Testis (tissue), 3 donors: ENCODE data around the gene COL4A4. TPM values are rescaled to one million over a fixed set of nuclear protein-coding genes. Genes with fewer than 3 reads are reported as not detected.

Experiments
- DNase-seq: peaks from one replicate; pipeline ENCODE4 v3.0.0-alpha.2; 2019
- H3K27ac ChIP-seq, 2 donors: fragments of 200-600 bp; sonication (generic); one replicate each; pipeline ENCODE4 v1.5.1; 2019
- H3K27me3 ChIP-seq: fragments of 200-600 bp; sonication (generic); one replicate; pipeline ENCODE4 v1.5.1; 2019
- H3K36me3 ChIP-seq: fragments of 200-600 bp; sonication (generic); one replicate; pipeline ENCODE4 v1.5.1; 2017; ENCODE audit warnings: low read depth; ENCODE audit errors: missing control alignments
- H3K4me1 ChIP-seq: fragments of 200-600 bp; sonication (generic); one replicate; pipeline ENCODE4 v1.5.1; 2019
- H3K4me3 ChIP-seq, 2 donors: fragments of 200-600 bp; sonication (generic); one replicate each; pipeline ENCODE4 v1.5.1; 2017 to 2019
- H3K9me3 ChIP-seq: fragments of 200-600 bp; sonication (generic); one replicate; pipeline ENCODE4 v1.5.1; 2017
- CTCF ChIP-seq, 3 experiments: fragments of 450-650 bp in 2 of 3; fragments of 200-600 bp in 1 of 3; sonication (generic) in 1 of 3; IDR thresholded peaks; one replicate each; pipeline ENCODE4 v1.5.1; 2016 to 2019; ENCODE audit warnings: antibody characterized with exemption in 3 of 3, mild to moderate bottlenecking in 2 of 3, moderate library complexity in 1 of 3
- POLR2A ChIP-seq: fragments of 450-650 bp; IDR thresholded peaks from one replicate; pipeline ENCODE4 v1.6.1; 2017; ENCODE audit warnings: antibody characterized with exemption, mild to moderate bottlenecking, moderate library complexity
- WGBS, 2 donors: methylation state at CpG; one replicate each; pipeline ENCODE4 v1.1.5; 2018; 5-methylcytosine and 5-hydroxymethylcytosine counted together
- intact Hi-C: fragments of 100-400 bp; cut with DNase I; formaldehyde crosslinking; loops from one replicate; pipeline ENCODE4 v1.15.1; 2023; ENCODE audit warnings: low total_unique reads
- polyA plus RNA-seq: library from polyadenylated mRNA; stranded (reverse); fragments of 350-450 nt; fragmentation: Illumina TruSeq; extraction: RNeasy Lipid Tissue Mini Kit (QIAGEN cat#74804); gene quantifications from one replicate; pipeline ENCODE4 v1.2.3, GENCODE V29; 2014; ENCODE audit warnings: low read depth, low replicate concordance; ENCODE audit not compliant: insufficient read depth
- total RNA-seq, 2 donors: library from RNA; depleted of rRNA; stranded (reverse); fragments of >200 nt; gene quantifications; one replicate each; pipeline ENCODE4 v1.2.3, GENCODE V29; 2016

Gene COL4A4
- total and polyA plus RNA-seq, 3 donors from 2014 or later, result 3.0 to 4.1 (median 3.4) TPM

DNA sequence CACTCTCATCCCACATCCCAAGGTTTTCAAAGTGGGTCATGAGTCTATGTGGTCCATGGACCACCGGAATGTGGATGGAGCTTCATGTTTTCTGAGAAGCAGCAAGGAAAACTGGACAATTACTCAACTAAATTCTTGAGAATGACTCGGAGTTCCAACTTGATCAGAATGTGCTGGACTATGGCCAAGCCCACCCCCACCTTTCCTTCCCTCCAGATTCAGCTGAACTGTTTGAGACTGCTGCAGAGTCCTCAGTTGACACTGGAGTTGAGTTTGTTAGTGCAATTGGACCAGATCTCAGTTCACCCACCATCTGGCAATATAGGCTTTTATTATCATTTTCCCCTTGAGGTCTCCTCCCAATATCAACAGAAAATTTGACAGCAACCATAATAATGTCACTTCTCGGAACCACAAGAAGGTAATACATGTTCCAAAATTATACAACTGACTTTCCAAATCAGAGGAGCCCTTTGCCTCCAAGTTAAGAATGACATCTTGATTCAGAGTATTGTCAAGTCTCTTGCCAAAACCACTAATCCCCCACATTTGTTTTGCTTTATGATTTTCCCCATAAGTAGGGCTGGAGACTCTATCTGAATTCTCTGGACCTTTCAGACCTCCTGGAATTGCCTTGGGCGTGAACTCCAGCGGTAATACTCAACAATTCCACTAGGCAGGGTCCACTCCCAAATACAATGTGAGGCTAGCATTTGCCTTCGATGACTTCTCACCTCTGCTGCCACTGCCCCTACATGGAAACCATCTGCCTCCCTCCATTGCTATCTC lies 8.8 kb downstream of the COL4A4 start:
- intact Hi-C loops, result no loop called here
- Histone ChIP-seq H3K4me3 (no peak overlapping the region), H3K9me3 (no peaks in the 10 kb centered on the region), H3K27ac (no peak overlapping the region), H3K27me3 (no peaks in the 10 kb centered on the region), H3K4me1 (peaks cover 9% of the 10 kb centered on the region), H3K36me3 (no peaks in the 10 kb centered on the region)
- DNase-seq, result no peak
- TF ChIP-seq CTCF (IDR thresholded peaks at IDR 0.05) (no peak), POLR2A (no peak)
- 73 to 76% methylated on average over 6 of the region's 6 CpGs for WGBS, 2 donors

DNA sequence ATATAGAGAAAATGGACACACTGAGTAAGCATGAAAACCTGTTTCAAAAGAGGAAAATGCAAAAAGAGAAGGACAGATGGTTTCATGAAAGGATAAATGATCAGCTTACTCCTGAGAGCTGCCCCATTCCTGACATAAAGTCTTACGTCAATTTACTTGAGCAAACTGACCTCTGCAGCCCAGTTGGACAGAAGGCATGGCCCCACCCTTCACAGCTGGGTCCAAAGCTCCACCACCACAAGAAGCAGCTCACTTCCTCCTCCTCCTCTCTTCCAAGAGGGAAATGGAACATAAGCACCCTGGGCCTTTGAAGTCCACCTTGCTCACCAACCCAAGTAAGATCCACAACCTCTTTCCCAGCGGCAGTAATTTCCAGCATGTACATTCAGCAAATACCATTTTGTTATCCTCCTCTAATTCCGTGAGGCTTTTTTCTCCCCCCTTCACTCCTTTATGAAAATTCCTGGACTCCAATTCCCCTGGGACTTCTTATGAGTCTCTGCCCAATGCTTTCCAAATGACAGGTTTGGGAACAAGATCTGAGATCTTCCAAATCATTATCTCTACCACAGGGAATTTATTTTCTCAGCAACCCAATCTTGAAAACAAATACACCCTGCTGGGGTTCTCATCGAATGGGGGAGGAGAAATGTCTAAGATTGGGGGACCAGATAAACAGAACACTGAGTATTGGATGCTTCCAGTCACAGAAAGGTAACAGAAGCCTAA lies 10.1 kb downstream of the COL4A4 start:
- TF ChIP-seq POLR2A (no peak), CTCF (IDR thresholded peaks at IDR 0.05) (no peak)
- WGBS, 2 donors, result 70 to 76% methylated on average over 4 of the region's 4 CpGs

DNA sequence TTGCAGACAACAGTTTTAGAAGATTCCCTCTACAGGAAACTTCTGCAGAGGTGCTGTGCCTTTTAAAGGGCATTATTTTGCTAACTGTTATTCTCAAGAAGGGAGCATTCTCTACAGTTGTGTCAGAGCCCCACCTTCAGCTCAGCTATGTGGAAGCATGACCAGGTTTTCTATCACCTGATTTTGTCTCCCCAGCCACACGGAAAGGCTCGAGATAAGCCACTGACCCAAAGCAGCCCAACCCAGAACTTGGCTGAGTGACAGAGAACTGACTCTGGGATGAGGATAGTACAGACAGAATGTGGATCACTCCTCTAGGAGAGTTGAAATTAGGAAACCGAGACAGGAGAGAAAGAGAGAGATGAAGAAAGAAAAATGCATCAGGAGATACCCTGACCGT lies 10.7 kb downstream of the COL4A4 start:
- no peak for TF ChIP-seq POLR2A
- TF ChIP-seq CTCF (IDR thresholded peaks at IDR 0.05), result no peak
- Histone ChIP-seq H3K27ac (peak overlapping the region in 1 of 2 donors; percentile 17), H3K4me1 (peaks cover 9% of the 10 kb centered on the region), H3K27me3 (no peaks in the 10 kb centered on the region), H3K36me3 (no peaks in the 10 kb centered on the region), H3K4me3 (no peak overlapping the region), H3K9me3 (no peaks in the 10 kb centered on the region)
- no peak for DNase-seq
- 68% methylated on average over 4 of the region's 4 CpGs for WGBS, 2 donors
- intact Hi-C loops, result no loop called here

More for the DNA sequence above, 10.1 kb downstream of the COL4A4 start:
- H3K36me3 ChIP-seq, result no peaks in the 10 kb centered on the region
- no peaks in the 10 kb centered on the region for H3K27me3 ChIP-seq
- no peak overlapping the region for H3K4me3 ChIP-seq
- peaks cover 9% of the 10 kb centered on the region for H3K4me1 ChIP-seq
- H3K9me3 ChIP-seq, result no peaks in the 10 kb centered on the region
- intact Hi-C loops, result no loop called here
- peak overlapping the region in 1 of 2 donors; percentile 17 for H3K27ac ChIP-seq
- DNase-seq, result no peak

GRCh38 chr2:227152093-227152766 lies 11.8 kb downstream of the COL4A4 start:
- 91 to 92% methylated on average over 2 of the region's 2 CpGs for whole genome bisulfite sequencing, 2 donors

More at GRCh38 chr2:227152093-227152766, 11.8 kb downstream of the COL4A4 start:
- TF ChIP-seq CTCF (IDR thresholded peaks at IDR 0.05), result no peak
- TF ChIP-seq POLR2A, result no peak
- Histone ChIP-seq H3K9me3 (no peaks in the 10 kb centered on the region), H3K27me3 (no peaks in the 10 kb centered on the region), H3K27ac (no peak overlapping the region), H3K4me1 (peaks cover 9% of the 10 kb centered on the region), H3K36me3 (no peaks in the 10 kb centered on the region), H3K4me3 (no peak overlapping the region)
- intact Hi-C loops, result no loop called here
- DNase-seq, result no peak
